Type B pancreatic cell (in vitro differentiated cells): ENCODE data around the gene SMIM41. TPM values are rescaled to one million over a fixed set of nuclear protein-coding genes. Genes with fewer than 3 reads are reported as not detected.

Experiments
- DNase-seq: peaks from one replicate; pipeline ENCODE4 v3.0.0; 2021; ENCODE audit warnings: mixed read lengths; ENCODE audit not compliant: unreplicated experiment; ENCODE audit errors: extremely low spot score
- H3K27ac Mint-ChIP-seq: 2 replicates; pipeline ENCODE4 v1.8.0; 2021; ENCODE audit warnings: mild to moderate bottlenecking, mixed read lengths
- H3K27me3 Mint-ChIP-seq: 2 replicates; pipeline ENCODE4 v1.8.0; 2021; ENCODE audit warnings: mixed read lengths
- H3K36me3 Mint-ChIP-seq: 2 replicates; pipeline ENCODE4 v1.8.0; 2021; ENCODE audit warnings: mixed read lengths
- H3K4me1 Mint-ChIP-seq: one replicate; pipeline ENCODE4 v1.8.0; 2021; ENCODE audit warnings: mixed read lengths; ENCODE audit not compliant: unreplicated experiment
- H3K4me3 Mint-ChIP-seq: 2 replicates; pipeline ENCODE4 v1.8.0; 2021; ENCODE audit warnings: mild to moderate bottlenecking, mixed read lengths
- H3K9me3 Mint-ChIP-seq: 2 replicates; pipeline ENCODE4 v1.8.0; 2021; ENCODE audit warnings: mixed read lengths
- total RNA-seq: library from RNA; stranded (reverse); gene quantifications from 2 replicates; pipeline ENCODE4 v1.2.1, GENCODE V29; 2021; ENCODE audit warnings: low replicate concordance
- TF ChIP-seq, protein P1 (sequence below): fragments of 200-600 bp; sonication (generic); conservative IDR thresholded peaks from 2 replicates; pipeline ENCODE4 v1.5.0; 2021; ENCODE audit warnings: antibody characterized with exemption, mild to moderate bottlenecking

Gene SMIM41
- total RNA-seq, 1 donor from 2014 or later: not detected

DNA sequence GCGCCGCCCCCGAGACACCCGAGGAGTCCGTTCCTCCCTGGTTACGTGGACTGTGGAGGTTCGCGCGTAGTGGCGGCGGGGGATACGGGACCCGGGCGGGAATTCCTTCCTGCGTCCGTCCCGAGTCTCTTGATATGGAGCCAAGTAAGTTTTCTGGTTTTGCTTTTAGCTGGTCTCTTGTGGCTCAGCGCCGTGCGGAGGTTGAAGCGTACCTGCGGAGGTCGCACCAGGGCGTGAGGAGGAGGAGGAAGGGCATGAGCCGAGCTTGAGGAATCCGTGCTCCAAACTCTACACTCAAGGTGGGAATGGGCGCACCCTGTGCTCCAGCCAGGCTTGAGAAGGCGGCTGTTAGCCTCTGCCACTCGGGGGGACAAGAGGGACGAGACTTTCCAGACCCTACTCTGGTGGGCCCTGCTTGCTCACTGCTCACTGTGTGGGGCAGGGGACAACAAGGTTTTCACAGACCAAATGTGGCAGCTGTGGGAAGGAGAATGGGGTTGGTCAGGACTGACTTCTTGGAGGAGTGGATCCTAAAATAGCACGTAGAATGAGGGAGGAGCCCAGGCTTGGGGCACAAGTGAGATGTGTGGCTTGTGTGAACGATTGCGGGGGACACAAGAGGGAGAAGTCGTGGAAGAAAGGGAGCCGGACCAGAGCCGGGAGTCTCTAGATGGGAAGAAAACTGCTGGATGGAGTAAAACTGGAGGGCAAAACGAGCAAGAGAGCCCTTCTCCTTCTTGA lies 9.1 kb upstream of the SMIM41 start:
- H3K27ac Mint-ChIP-seq: peak overlapping the region; percentile 99
- H3K9me3 Mint-ChIP-seq: no peaks in the 10 kb centered on the region
- peak overlapping the region; percentile 99 for H3K4me3 Mint-ChIP-seq
- peak; percentile 60 for DNase-seq
- peaks cover 42% of the 10 kb centered on the region for H3K4me1 Mint-ChIP-seq
- TF ChIP-seq, protein P1, sequence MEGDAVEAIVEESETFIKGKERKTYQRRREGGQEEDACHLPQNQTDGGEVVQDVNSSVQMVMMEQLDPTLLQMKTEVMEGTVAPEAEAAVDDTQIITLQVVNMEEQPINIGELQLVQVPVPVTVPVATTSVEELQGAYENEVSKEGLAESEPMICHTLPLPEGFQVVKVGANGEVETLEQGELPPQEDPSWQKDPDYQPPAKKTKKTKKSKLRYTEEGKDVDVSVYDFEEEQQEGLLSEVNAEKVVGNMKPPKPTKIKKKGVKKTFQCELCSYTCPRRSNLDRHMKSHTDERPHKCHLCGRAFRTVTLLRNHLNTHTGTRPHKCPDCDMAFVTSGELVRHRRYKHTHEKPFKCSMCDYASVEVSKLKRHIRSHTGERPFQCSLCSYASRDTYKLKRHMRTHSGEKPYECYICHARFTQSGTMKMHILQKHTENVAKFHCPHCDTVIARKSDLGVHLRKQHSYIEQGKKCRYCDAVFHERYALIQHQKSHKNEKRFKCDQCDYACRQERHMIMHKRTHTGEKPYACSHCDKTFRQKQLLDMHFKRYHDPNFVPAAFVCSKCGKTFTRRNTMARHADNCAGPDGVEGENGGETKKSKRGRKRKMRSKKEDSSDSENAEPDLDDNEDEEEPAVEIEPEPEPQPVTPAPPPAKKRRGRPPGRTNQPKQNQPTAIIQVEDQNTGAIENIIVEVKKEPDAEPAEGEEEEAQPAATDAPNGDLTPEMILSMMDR: no peak
- H3K27me3 Mint-ChIP-seq: peaks cover 21% of the 10 kb centered on the region
- H3K36me3 Mint-ChIP-seq: peaks cover 15% of the 10 kb centered on the region

- H3K27me3 Mint-ChIP-seq: peaks cover 3% of the 10 kb centered on the region
- peak overlapping the region; percentile 72 for H3K4me3 Mint-ChIP-seq
- H3K9me3 Mint-ChIP-seq: no peaks in the 10 kb centered on the region
- TF ChIP-seq, protein P1: no peak
- DNase-seq: no peak
- H3K27ac Mint-ChIP-seq: peak overlapping the region; percentile 68
- H3K36me3 Mint-ChIP-seq: peaks cover 26% of the 10 kb centered on the region
- H3K4me1 Mint-ChIP-seq: peaks cover 42% of the 10 kb centered on the region
Measured at GRCh38 chr12:52073531-52074381, 5.7 kb upstream of the SMIM41 start.

- Mint-ChIP-seq H3K9me3 (no peaks in the 10 kb centered on the region), H3K36me3 (peaks cover 30% of the 10 kb centered on the region), H3K27ac (no peak overlapping the region), H3K4me3 (no peak overlapping the region), H3K27me3 (no peaks in the 10 kb centered on the region), H3K4me1 (peaks cover 34% of the 10 kb centered on the region)
- no peak for DNase-seq
- TF ChIP-seq, protein P1: no peak
Measured at GRCh38 chr12:52074971-52075724, 4.4 kb upstream of the SMIM41 start.

- no peaks in the 10 kb centered on the region for H3K9me3 Mint-ChIP-seq
- no peak overlapping the region for H3K27ac Mint-ChIP-seq
- peak; percentile 63 for DNase-seq
- peaks cover 26% of the 10 kb centered on the region for H3K4me1 Mint-ChIP-seq
- peaks cover 29% of the 10 kb centered on the region for H3K36me3 Mint-ChIP-seq
- TF ChIP-seq, protein P1: no peak
- no peaks in the 10 kb centered on the region for H3K27me3 Mint-ChIP-seq
- no peak overlapping the region for H3K4me3 Mint-ChIP-seq
Measured at GRCh38 chr12:52076811-52077210, 2.7 kb upstream of the SMIM41 start.

GRCh38 chr12:52078276-52078675 lies 1.2 kb upstream of the SMIM41 start:
- H3K36me3 Mint-ChIP-seq: peaks cover 24% of the 10 kb centered on the region

More at GRCh38 chr12:52078276-52078675, 1.2 kb upstream of the SMIM41 start:
- no peak overlapping the region for H3K27ac Mint-ChIP-seq
- TF ChIP-seq, protein P1: no peak
- H3K4me1 Mint-ChIP-seq: peaks cover 23% of the 10 kb centered on the region
- DNase-seq: no peak
- H3K4me3 Mint-ChIP-seq: no peak overlapping the region
- H3K9me3 Mint-ChIP-seq: no peaks in the 10 kb centered on the region
- no peaks in the 10 kb centered on the region for H3K27me3 Mint-ChIP-seq
